Skeletal muscle satellite cell (primary cell): Measurements from ENCODE around the gene TFB1M.
A peak's percentile ranks its signal among the peaks of the same experiment; 100 is the strongest.

Experiments used
- H3K27me3 ChIP-seq: 2 replicates; pipeline ENCODE4 v1.7.0; 2013; ENCODE audit warnings: low read length; ENCODE audit not compliant: control insufficient read depth, insufficient read depth
- H3K36me3 ChIP-seq: 2 replicates; pipeline ENCODE4 v1.7.0; 2013; ENCODE audit warnings: mild to moderate bottlenecking, control low read depth, low read length; ENCODE audit not compliant: insufficient read depth
- H3K4me1 ChIP-seq: 2 replicates; pipeline ENCODE4 v1.7.0; 2013; ENCODE audit warnings: low read length; ENCODE audit not compliant: control insufficient read depth, insufficient read depth
- H3K4me2 ChIP-seq: 2 replicates; pipeline ENCODE4 v1.7.0; 2013; ENCODE audit warnings: mild to moderate bottlenecking, low read length
- H3K4me3 ChIP-seq: 2 replicates; pipeline ENCODE4 v1.7.0; 2013; ENCODE audit warnings: low read length
- H3K9ac ChIP-seq: 2 replicates; pipeline ENCODE4 v1.7.0; 2013; ENCODE audit warnings: mild to moderate bottlenecking, low read depth, low read length, moderate library complexity
- H3K9me3 ChIP-seq: replicated peaks from 2 replicates; pipeline ENCODE4 v1.7.0; 2013; ENCODE audit warnings: mild to moderate bottlenecking, control low read depth, low read length

Gene TFB1M

GRCh38 chr6:155291291-155291690 is 23.0 kb downstream of the TFB1M start:
- Histone ChIP-seq H3K4me1 (no peaks in the 10 kb centered on the region), H3K9me3 (no peaks in the 10 kb centered on the region), H3K27me3 (no peaks in the 10 kb centered on the region), H3K9ac (no peak overlapping the region), H3K4me3 (no peak overlapping the region), H3K4me2 (no peak overlapping the region), H3K36me3 (peaks cover 12% of the 10 kb centered on the region)

- no peak overlapping the region for H3K4me2 ChIP-seq
- no peaks in the 10 kb centered on the region for H3K4me1 ChIP-seq
- no peak overlapping the region for H3K9ac ChIP-seq
- H3K27me3 ChIP-seq, result no peaks in the 10 kb centered on the region
- H3K4me3 ChIP-seq, result no peak overlapping the region
- H3K9me3 ChIP-seq, result no peaks in the 10 kb centered on the region
- peaks cover 12% of the 10 kb centered on the region for H3K36me3 ChIP-seq
These were observed 23.8 kb downstream of the TFB1M start for GRCh38 chr6:155290491-155290890.

GRCh38 chr6:155287762-155288161 is 26.5 kb downstream of the TFB1M start:
- Histone ChIP-seq H3K9ac (no peak overlapping the region), H3K27me3 (no peaks in the 10 kb centered on the region), H3K9me3 (no peaks in the 10 kb centered on the region), H3K4me2 (no peak overlapping the region), H3K4me3 (no peak overlapping the region), H3K4me1 (no peaks in the 10 kb centered on the region), H3K36me3 (peaks cover 30% of the 10 kb centered on the region)

DNA sequence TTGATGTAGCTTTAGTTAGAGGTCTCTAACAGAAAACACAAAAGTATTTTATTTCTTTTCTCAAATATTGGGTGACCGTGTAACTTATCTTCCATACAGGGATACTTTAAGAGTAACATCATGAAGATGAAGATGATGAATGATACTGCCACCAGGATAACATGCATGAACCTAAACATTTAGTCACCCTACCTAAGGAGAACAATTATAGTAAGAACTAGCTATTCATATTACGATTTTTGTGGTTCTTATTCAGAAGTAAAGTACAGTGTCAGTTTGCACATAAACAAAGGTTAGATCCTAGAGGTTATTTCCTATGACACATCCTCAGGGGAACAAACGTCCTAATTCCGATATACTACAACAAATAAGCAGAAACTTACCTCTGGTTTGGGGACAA is 29.5 kb downstream of the TFB1M start:
- no peak overlapping the region for H3K9ac ChIP-seq
- H3K4me2 ChIP-seq, result no peak overlapping the region
- peaks cover 28% of the 10 kb centered on the region for H3K36me3 ChIP-seq

GRCh38 chr6:155278319-155279049 is 35.8 kb downstream of the TFB1M start:
- H3K36me3 ChIP-seq, result peaks cover 10% of the 10 kb centered on the region
- no peaks in the 10 kb centered on the region for H3K9me3 ChIP-seq
- no peak overlapping the region for H3K4me2 ChIP-seq
- H3K9ac ChIP-seq, result no peak overlapping the region
- peaks cover 18% of the 10 kb centered on the region for H3K4me1 ChIP-seq
- H3K4me3 ChIP-seq, result no peak overlapping the region
- no peaks in the 10 kb centered on the region for H3K27me3 ChIP-seq

More for the DNA sequence above, 29.5 kb downstream of the TFB1M start:
- Histone ChIP-seq H3K4me3 (no peak overlapping the region), H3K27me3 (no peaks in the 10 kb centered on the region), H3K9me3 (no peaks in the 10 kb centered on the region), H3K4me1 (no peaks in the 10 kb centered on the region)

DNA sequence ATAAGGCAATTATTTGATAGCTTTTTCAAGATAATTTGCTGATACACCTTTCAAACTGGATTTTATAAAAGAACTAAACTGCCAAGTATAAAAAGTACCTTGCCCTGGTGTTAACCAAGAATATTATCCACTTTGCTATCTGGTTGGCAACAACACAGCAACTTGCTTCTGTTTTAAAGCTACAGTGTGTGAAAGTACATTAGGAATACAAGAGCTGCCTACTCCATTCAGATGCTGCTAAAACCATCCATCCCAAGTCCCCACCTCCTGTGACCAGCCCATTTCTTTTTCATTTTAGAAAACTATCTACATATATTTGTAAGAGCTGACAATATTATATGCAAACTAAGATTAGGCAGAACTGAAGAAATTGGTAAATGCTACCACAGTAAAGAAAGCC is 37.6 kb downstream of the TFB1M start:
- peaks cover 32% of the 10 kb centered on the region for H3K4me1 ChIP-seq
- H3K4me3 ChIP-seq, result no peak overlapping the region
- no peaks in the 10 kb centered on the region for H3K36me3 ChIP-seq
- H3K9ac ChIP-seq, result no peak overlapping the region
- no peaks in the 10 kb centered on the region for H3K9me3 ChIP-seq
- H3K4me2 ChIP-seq, result no peak overlapping the region
- no peaks in the 10 kb centered on the region for H3K27me3 ChIP-seq

DNA sequence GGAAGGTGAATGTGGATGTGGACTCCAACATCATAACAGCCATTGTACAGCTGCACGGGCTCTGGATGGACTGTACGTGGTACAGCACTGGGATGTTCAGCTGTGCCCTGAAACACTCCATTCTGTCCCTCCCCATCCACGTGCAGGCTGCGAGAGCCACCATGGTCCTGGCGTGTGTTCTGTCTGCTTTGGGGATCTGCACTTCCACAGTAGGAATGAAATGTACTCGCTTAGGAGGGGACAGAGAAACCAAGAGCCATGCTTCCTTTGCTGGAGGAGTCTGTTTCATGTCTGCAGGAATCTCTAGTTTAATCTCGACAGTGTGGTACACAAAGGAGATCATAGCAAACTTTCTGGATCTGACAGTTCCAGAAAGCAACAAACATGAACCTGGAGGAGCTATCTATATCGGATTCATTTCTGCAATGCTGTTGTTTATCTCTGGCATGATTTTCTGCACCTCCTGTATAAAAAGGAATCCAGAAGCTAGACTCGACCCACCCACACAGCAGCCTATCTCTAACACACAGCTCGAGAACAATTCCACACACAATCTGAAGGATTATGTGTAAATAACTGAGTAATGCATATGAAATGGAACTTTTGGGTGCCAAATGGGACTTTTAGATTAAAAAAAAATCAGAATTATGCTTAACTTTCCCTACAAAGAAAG is 38.3 kb downstream of the TFB1M start:
- Histone ChIP-seq H3K9ac (no peak overlapping the region), H3K4me3 (no peak overlapping the region), H3K36me3 (no peaks in the 10 kb centered on the region), H3K27me3 (no peaks in the 10 kb centered on the region), H3K4me1 (peaks cover 32% of the 10 kb centered on the region), H3K4me2 (no peak overlapping the region), H3K9me3 (no peaks in the 10 kb centered on the region)

GRCh38 chr6:155274533-155274932 is 39.8 kb downstream of the TFB1M start:
- no peaks in the 10 kb centered on the region for H3K9me3 ChIP-seq
- peaks cover 32% of the 10 kb centered on the region for H3K4me1 ChIP-seq
- H3K27me3 ChIP-seq, result no peaks in the 10 kb centered on the region
- no peaks in the 10 kb centered on the region for H3K36me3 ChIP-seq
- no peak overlapping the region for H3K4me2 ChIP-seq
- H3K4me3 ChIP-seq, result no peak overlapping the region
- H3K9ac ChIP-seq, result peak overlapping the region; percentile 57

DNA sequence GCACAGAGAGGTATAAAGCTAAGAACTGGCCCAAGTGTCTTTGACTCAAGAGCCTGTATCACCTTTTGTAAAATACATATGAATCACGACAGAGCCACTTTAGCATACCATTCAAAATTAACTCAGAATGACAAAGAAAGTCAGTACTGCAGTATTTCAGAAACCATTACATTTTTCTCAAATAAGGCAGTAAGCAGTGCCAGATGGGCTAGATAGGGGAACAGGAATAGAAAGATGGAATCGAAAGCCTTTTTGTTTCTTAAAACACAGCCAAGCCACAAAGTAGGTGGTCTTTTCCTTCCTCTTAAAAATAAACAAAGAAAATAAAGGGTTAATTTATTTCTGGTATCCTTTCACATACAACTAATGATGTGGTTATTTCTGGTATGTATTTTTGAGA is 40.2 kb downstream of the TFB1M start:
- H3K36me3 ChIP-seq, result no peaks in the 10 kb centered on the region
- H3K27me3 ChIP-seq, result no peaks in the 10 kb centered on the region
- H3K4me1 ChIP-seq, result peaks cover 32% of the 10 kb centered on the region
- peak overlapping the region; percentile 22 for H3K4me2 ChIP-seq
- H3K9me3 ChIP-seq, result no peaks in the 10 kb centered on the region
- H3K9ac ChIP-seq, result peak overlapping the region; percentile 57
- H3K4me3 ChIP-seq, result no peak overlapping the region

DNA sequence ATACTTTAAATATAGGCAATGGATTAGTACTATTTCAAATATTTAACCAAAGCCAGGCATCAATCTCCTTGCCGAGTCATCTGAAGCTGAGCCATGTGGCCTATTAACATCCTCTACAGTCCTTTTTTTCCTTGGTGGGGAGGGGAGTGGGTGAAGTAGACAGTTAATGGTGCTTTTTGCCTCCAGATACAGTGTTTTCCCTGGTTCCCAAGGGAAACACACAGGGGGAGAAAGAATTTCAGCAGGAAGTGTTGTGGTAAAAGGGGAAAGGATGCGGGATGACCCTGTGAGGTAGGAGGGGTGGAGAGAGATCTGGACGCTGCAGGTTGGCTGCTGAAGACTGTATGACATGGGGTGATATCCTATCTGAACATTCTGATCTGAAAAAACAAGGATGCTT is 40.9 kb downstream of the TFB1M start:
- peaks cover 32% of the 10 kb centered on the region for H3K4me1 ChIP-seq
- H3K4me2 ChIP-seq, result peak overlapping the region; percentile 54
- H3K4me3 ChIP-seq, result no peak overlapping the region
- no peaks in the 10 kb centered on the region for H3K27me3 ChIP-seq
- peak overlapping the region; percentile 62 for H3K9ac ChIP-seq
- no peaks in the 10 kb centered on the region for H3K9me3 ChIP-seq
- no peaks in the 10 kb centered on the region for H3K36me3 ChIP-seq

- Histone ChIP-seq H3K4me2 (peak overlapping the region; percentile 54), H3K9ac (peak overlapping the region; percentile 62), H3K4me3 (no peak overlapping the region), H3K4me1 (peaks cover 32% of the 10 kb centered on the region), H3K36me3 (no peaks in the 10 kb centered on the region), H3K9me3 (no peaks in the 10 kb centered on the region), H3K27me3 (no peaks in the 10 kb centered on the region)
These were observed 41.7 kb downstream of the TFB1M start for GRCh38 chr6:155272353-155273232.
